ENCODE results near the gene SH3PXD2B.

GRCh38 chr5:172455087-172455381 is 709 bp upstream of the SH3PXD2B start:
- TF ChIP-seq CTCF (IDR thresholded peaks at IDR 0.05) (no peak), POLR2A (IDR thresholded peaks at IDR 0.05) (no peak)
